Upper lobe of right lung (tissue), 1 donor: ENCODE data around the gene CDK6. TPM values are rescaled to one million over a fixed set of nuclear protein-coding genes. Genes with fewer than 3 reads are reported as not detected.

Experiments used
- ATAC-seq: fragments of 200-7000 bp; cut with Tn5 transposase; one replicate; pipeline ENCODE4 v1.9.1; 2020; ENCODE audit warnings: mild to moderate bottlenecking, moderate library complexity
- DNase-seq: peaks from one replicate; pipeline ENCODE4 v3.0.0-alpha.2; 2020
- H3K27ac ChIP-seq: fragments of 200-600 bp; one replicate; pipeline ENCODE4 v1.8.0; 2022
- H3K27me3 ChIP-seq: fragments of 200-600 bp; one replicate; pipeline ENCODE4 v1.8.0; 2022; ENCODE audit warnings: mild to moderate bottlenecking
- H3K36me3 ChIP-seq: fragments of 200-600 bp; one replicate; pipeline ENCODE4 v1.8.0; 2022
- H3K4me1 ChIP-seq: fragments of 200-600 bp; one replicate; pipeline ENCODE4 v1.8.0; 2022
- H3K4me3 ChIP-seq: fragments of 200-600 bp; one replicate; pipeline ENCODE4 v1.8.0; 2022; ENCODE audit warnings: mild to moderate bottlenecking
- H3K9me3 ChIP-seq: fragments of 200-600 bp; one replicate; pipeline ENCODE4 v1.8.0; 2022
- CTCF ChIP-seq: fragments of 200-600 bp; IDR thresholded peaks from one replicate; pipeline ENCODE4 v1.8.0; 2022; ENCODE audit warnings: antibody characterized with exemption
- intact Hi-C: fragments of 100-400 bp; cut with DNase I; formaldehyde crosslinking; loops from one replicate; pipeline ENCODE4 v1.11.0; 2022
- total RNA-seq: library from RNA; stranded (reverse); fragmentation: NEBNext Ultra II Directional; extraction: Animal tissue kit (Norgen Biotek cat#: 25700); gene quantifications from one replicate; pipeline ENCODE4 v1.2.1, GENCODE V29; 2021
- donor health status: DM: no; HTN: yes; CAD: no; lungs with severe emphysema.

Gene CDK6
- total RNA-seq, 1 donor from 2014 or later, result 22.4 TPM

- peaks cover 7% of the 10 kb centered on the region for H3K4me1 ChIP-seq
- ATAC-seq, result no peak
- no peak for TF ChIP-seq CTCF
- no peaks in the 10 kb centered on the region for H3K36me3 ChIP-seq
- DNase-seq, result no peak
- no peaks in the 10 kb centered on the region for H3K27me3 ChIP-seq
- intact Hi-C loops, result no loop called here
- no peak overlapping the region for H3K4me3 ChIP-seq
- no peak overlapping the region for H3K27ac ChIP-seq
- H3K9me3 ChIP-seq, result no peaks in the 10 kb centered on the region
These were observed 13.3 kb downstream of the CDK6 start for GRCh38 chr7:92823042-92823441.

- intact Hi-C loops, result no loop called here
- ATAC-seq (no peak), DNase-seq (no peak)
- no peaks in the 10 kb centered on the region for H3K4me1 ChIP-seq
- no peak overlapping the region for H3K4me3 ChIP-seq
- H3K9me3 ChIP-seq, result no peaks in the 10 kb centered on the region
- H3K27me3 ChIP-seq, result no peaks in the 10 kb centered on the region
- no peak overlapping the region for H3K27ac ChIP-seq
- H3K36me3 ChIP-seq, result no peaks in the 10 kb centered on the region
- TF ChIP-seq CTCF, result no peak
These were observed 16.2 kb downstream of the CDK6 start for GRCh38 chr7:92820191-92820590.

GRCh38 chr7:92817398-92817797, 19.0 kb downstream of the CDK6 start:
- intact Hi-C loops, result no loop called here
- Histone ChIP-seq H3K27ac (no peak overlapping the region), H3K4me1 (no peaks in the 10 kb centered on the region), H3K4me3 (no peak overlapping the region), H3K9me3 (no peaks in the 10 kb centered on the region), H3K36me3 (no peaks in the 10 kb centered on the region), H3K27me3 (no peaks in the 10 kb centered on the region)
- ATAC-seq (no peak), DNase-seq (no peak)
- TF ChIP-seq CTCF, result no peak

GRCh38 chr7:92815412-92815811, 21.0 kb downstream of the CDK6 start:
- Histone ChIP-seq H3K36me3 (no peaks in the 10 kb centered on the region), H3K4me3 (no peak overlapping the region), H3K27me3 (no peaks in the 10 kb centered on the region), H3K9me3 (no peaks in the 10 kb centered on the region), H3K27ac (no peak overlapping the region), H3K4me1 (no peaks in the 10 kb centered on the region)
- ATAC-seq (no peak), DNase-seq (no peak)
- no peak for TF ChIP-seq CTCF
- intact Hi-C loops, result no loop called here

GRCh38 chr7:92813390-92814024, 22.9 kb downstream of the CDK6 start:
- no peak overlapping the region for H3K4me3 ChIP-seq
- no peak for TF ChIP-seq CTCF
- H3K27ac ChIP-seq, result no peak overlapping the region
- intact Hi-C loops, result no loop called here
- DNase-seq (no peak), ATAC-seq (no peak)
- H3K27me3 ChIP-seq, result no peaks in the 10 kb centered on the region
- H3K9me3 ChIP-seq, result no peaks in the 10 kb centered on the region
- no peaks in the 10 kb centered on the region for H3K36me3 ChIP-seq
- H3K4me1 ChIP-seq, result peaks cover 11% of the 10 kb centered on the region

GRCh38 chr7:92811158-92811557, 25.2 kb downstream of the CDK6 start:
- Histone ChIP-seq H3K4me3 (no peak overlapping the region), H3K4me1 (peaks cover 11% of the 10 kb centered on the region), H3K9me3 (no peaks in the 10 kb centered on the region), H3K36me3 (no peaks in the 10 kb centered on the region), H3K27ac (no peak overlapping the region), H3K27me3 (no peaks in the 10 kb centered on the region)
- no peak for TF ChIP-seq CTCF
- DNase-seq, result no peak
- intact Hi-C loops, result no loop called here
- no peak for ATAC-seq
